T-helper 2 cell treated with Interferon-gamma antibody and Interleukin-4, amounts not matched to agents 5 μg/mL and 100 μg/mL, for 36 hours (primary cell): Measurements from ENCODE around the gene GPR39.

ENCODE experiments used
- DNase-seq: peaks from one replicate; pipeline ENCODE4 v3.0.0; 2021; ENCODE audit warnings: low spot score
- H3K27ac Mint-ChIP-seq: one replicate; pipeline ENCODE4 v1.8.0; 2021; ENCODE audit warnings: mild to moderate bottlenecking, mixed read lengths
- H3K27me3 Mint-ChIP-seq: one replicate; pipeline ENCODE4 v1.8.0; 2021; ENCODE audit warnings: low read depth, mixed read lengths
- H3K36me3 Mint-ChIP-seq: one replicate; pipeline ENCODE4 v1.8.0; 2021; ENCODE audit warnings: low read depth, mixed read lengths
- H3K4me1 Mint-ChIP-seq: one replicate; pipeline ENCODE4 v1.8.0; 2021; ENCODE audit warnings: low read depth, mixed read lengths
- H3K4me3 Mint-ChIP-seq: one replicate; pipeline ENCODE4 v1.8.0; 2022; ENCODE audit warnings: mild to moderate bottlenecking, moderate library complexity, mixed read lengths
- H3K9me3 Mint-ChIP-seq: one replicate; pipeline ENCODE4 v1.8.0; 2021; ENCODE audit warnings: mixed read lengths

The GPR39 gene

GRCh38 chr2:132636346-132636745 lies 219.7 kb downstream of the GPR39 start:
- Mint-ChIP-seq H3K27me3 (no peaks in the 10 kb centered on the region), H3K4me1 (no peaks in the 10 kb centered on the region), H3K27ac (no peak overlapping the region)

GRCh38 chr2:132638313-132639040 lies 221.9 kb downstream of the GPR39 start:
- DNase-seq: no peak
- H3K27me3 Mint-ChIP-seq: no peaks in the 10 kb centered on the region
- H3K4me3 Mint-ChIP-seq: no peak overlapping the region
- no peaks in the 10 kb centered on the region for H3K9me3 Mint-ChIP-seq
- no peaks in the 10 kb centered on the region for H3K36me3 Mint-ChIP-seq
- H3K27ac Mint-ChIP-seq: no peak overlapping the region
- no peaks in the 10 kb centered on the region for H3K4me1 Mint-ChIP-seq

More at GRCh38 chr2:132636346-132636745, 219.7 kb downstream of the GPR39 start:
- DNase-seq: no peak
- no peaks in the 10 kb centered on the region for H3K36me3 Mint-ChIP-seq
- no peaks in the 10 kb centered on the region for H3K9me3 Mint-ChIP-seq
- no peak overlapping the region for H3K4me3 Mint-ChIP-seq

DNA sequence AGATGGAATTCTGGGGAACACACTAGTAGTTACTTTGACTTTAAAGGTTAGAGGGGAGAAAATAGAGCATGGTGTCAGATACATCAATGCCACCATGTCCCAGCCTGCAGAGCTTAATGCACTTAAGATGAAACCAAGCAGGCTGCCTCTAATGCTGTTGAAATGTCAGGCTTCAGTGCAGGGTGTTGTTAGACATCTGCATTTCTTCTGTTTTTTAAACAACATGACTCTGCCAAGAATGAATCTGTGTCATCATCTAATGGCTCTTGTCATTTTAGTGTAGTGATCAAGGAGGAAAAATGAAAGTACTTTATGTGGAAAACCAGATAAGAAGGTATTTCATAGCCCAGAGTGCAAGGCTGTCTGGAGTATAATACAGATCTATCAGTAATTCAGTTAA lies 223.5 kb downstream of the GPR39 start:
- Mint-ChIP-seq H3K4me1 (no peaks in the 10 kb centered on the region), H3K4me3 (no peak overlapping the region), H3K36me3 (no peaks in the 10 kb centered on the region), H3K27ac (no peak overlapping the region), H3K9me3 (no peaks in the 10 kb centered on the region), H3K27me3 (no peaks in the 10 kb centered on the region)
- no peak for DNase-seq

DNA sequence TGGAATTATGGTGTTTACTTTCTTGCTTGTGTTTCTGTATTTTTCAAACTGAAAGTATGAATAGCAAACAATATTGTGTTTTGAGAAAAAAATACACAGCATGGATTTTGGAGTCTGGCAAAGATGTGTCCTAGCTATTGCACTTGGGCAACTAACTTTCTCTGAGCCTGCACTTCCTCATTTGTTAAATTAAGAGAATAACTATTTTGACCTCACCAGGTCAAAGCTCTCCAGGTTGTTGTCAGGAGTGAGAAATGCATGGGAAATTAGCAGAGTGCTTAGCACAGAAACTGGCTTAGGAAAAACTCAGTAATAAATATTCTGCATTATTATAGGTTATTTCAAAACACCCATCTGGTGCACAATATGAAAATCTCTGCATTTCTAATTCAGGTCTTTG lies 225.2 kb downstream of the GPR39 start:
- Mint-ChIP-seq H3K4me1 (no peaks in the 10 kb centered on the region), H3K36me3 (no peaks in the 10 kb centered on the region), H3K9me3 (no peaks in the 10 kb centered on the region), H3K27ac (no peak overlapping the region), H3K27me3 (no peaks in the 10 kb centered on the region), H3K4me3 (no peak overlapping the region)
- no peak for DNase-seq

- Mint-ChIP-seq H3K4me3 (no peak overlapping the region), H3K4me1 (no peaks in the 10 kb centered on the region), H3K9me3 (no peaks in the 10 kb centered on the region), H3K36me3 (no peaks in the 10 kb centered on the region), H3K27me3 (no peaks in the 10 kb centered on the region), H3K27ac (no peak overlapping the region)
- DNase-seq: no peak
These were observed 225.8 kb downstream of the GPR39 start for GRCh38 chr2:132642415-132642814.

- Mint-ChIP-seq H3K4me3 (no peak overlapping the region), H3K4me1 (no peaks in the 10 kb centered on the region), H3K27ac (no peak overlapping the region), H3K9me3 (no peaks in the 10 kb centered on the region), H3K36me3 (no peaks in the 10 kb centered on the region), H3K27me3 (no peaks in the 10 kb centered on the region)
- no peak for DNase-seq
These were observed 228.6 kb downstream of the GPR39 start for GRCh38 chr2:132645176-132645575.

DNA sequence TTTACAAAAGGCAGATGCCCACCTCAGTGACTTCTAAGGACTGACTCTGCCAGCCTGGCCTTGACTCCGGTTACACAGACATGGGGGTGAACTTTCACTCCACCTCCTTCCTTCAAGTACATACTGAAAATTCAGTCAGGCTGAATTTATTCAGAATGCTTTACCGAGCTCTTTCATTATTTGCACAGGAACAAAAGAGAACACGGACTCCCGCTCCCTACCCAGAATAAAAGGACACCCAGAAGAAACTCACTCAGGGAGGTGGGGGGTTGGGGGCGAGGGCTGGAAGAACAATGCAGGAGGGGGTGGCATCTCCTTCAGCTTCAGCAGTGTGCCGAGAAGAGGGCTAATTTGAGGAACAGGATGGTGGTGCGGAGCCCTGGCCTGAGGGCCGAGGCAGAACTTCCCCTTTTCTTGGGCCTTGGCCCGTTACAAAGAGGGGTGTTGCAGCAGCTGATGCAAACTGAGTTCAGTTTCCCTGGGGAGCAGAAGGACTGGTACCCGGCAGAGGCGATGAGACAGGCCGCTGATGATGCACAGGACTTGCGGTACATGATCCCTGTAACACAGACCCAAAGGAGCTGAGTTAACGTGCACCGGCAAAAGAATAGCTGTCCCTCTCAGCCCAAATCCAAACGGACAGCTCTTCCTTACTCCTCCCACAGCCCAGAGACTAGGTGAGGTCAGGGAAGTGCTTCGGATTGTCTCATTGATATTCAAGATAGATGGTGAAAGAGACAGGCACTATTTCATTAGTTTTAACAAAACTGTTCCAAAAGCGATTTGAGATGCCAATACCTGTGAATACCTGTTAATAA lies 229.3 kb downstream of the GPR39 start:
- no peak overlapping the region for H3K27ac Mint-ChIP-seq

DNA sequence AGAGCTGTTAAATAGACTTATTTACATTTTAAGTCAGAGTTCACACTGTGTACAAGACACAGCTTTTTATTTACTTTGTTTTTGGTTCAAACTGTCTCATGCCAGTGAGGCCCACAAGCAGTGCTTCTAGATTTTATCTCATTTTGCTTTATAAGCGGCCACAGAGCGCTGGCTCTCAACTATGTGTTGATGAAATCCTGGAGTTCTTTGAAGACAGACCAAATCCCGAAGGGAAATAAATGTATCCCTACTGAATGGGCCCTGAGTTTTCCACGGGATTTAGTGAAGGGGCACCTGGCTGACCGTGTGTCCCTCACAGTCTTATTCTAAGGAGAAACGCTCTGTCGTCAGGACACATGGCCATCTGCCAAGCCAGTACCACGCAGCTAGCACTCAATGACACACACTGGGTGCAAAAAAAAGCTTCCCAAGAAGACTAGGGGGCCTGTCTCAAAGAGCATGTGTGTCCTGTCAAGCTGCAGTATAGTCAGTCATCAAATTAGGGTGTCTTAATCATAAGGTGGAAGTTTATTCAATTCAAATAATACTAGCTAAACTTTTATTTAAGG lies 230.0 kb downstream of the GPR39 start:
- no peaks in the 10 kb centered on the region for H3K36me3 Mint-ChIP-seq
- no peak overlapping the region for H3K4me3 Mint-ChIP-seq
- no peak overlapping the region for H3K27ac Mint-ChIP-seq
- H3K27me3 Mint-ChIP-seq: no peaks in the 10 kb centered on the region
- H3K4me1 Mint-ChIP-seq: no peaks in the 10 kb centered on the region
- no peaks in the 10 kb centered on the region for H3K9me3 Mint-ChIP-seq
- no peak for DNase-seq

More for the DNA sequence above, 229.3 kb downstream of the GPR39 start:
- Mint-ChIP-seq H3K27me3 (no peaks in the 10 kb centered on the region), H3K36me3 (no peaks in the 10 kb centered on the region), H3K4me3 (no peak overlapping the region), H3K4me1 (no peaks in the 10 kb centered on the region), H3K9me3 (no peaks in the 10 kb centered on the region)
- DNase-seq: no peak

GRCh38 chr2:132651115-132652045 lies 234.8 kb downstream of the GPR39 start:
- Mint-ChIP-seq H3K4me3 (no peak overlapping the region), H3K9me3 (no peaks in the 10 kb centered on the region), H3K4me1 (no peaks in the 10 kb centered on the region), H3K36me3 (no peaks in the 10 kb centered on the region), H3K27me3 (no peaks in the 10 kb centered on the region), H3K27ac (no peak overlapping the region)
- no peak for DNase-seq

GRCh38 chr2:132652474-132652873 lies 235.9 kb downstream of the GPR39 start:
- Mint-ChIP-seq H3K27ac (no peak overlapping the region), H3K4me1 (no peaks in the 10 kb centered on the region), H3K4me3 (no peak overlapping the region), H3K36me3 (no peaks in the 10 kb centered on the region), H3K9me3 (no peaks in the 10 kb centered on the region), H3K27me3 (no peaks in the 10 kb centered on the region)
- no peak for DNase-seq

DNA sequence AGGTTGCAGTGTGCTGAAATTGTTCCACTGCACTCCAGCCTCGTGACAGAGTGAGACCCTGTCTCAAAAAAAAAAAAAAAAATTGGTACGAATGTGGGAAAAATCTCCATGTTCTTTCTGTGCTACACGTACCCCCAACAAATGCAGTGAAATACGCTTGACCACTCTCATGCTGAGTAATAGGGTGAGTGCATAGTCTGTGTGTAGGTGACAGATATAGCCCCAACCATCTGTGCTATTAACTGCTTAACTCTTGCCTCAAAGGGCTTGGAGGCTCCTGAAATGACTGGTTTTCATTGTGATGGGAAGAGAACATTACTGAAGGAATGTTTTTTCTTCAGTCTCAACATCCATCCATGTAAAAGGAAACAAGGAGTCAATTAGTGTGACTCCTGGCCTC lies 237.7 kb downstream of the GPR39 start:
- Mint-ChIP-seq H3K4me1 (no peaks in the 10 kb centered on the region), H3K9me3 (no peaks in the 10 kb centered on the region), H3K4me3 (no peak overlapping the region), H3K27ac (no peak overlapping the region), H3K27me3 (no peaks in the 10 kb centered on the region), H3K36me3 (no peaks in the 10 kb centered on the region)
- DNase-seq: no peak

- no peak overlapping the region for H3K27ac Mint-ChIP-seq
- H3K4me3 Mint-ChIP-seq: no peak overlapping the region
- no peaks in the 10 kb centered on the region for H3K36me3 Mint-ChIP-seq
- H3K4me1 Mint-ChIP-seq: no peaks in the 10 kb centered on the region
- DNase-seq: no peak
- no peaks in the 10 kb centered on the region for H3K9me3 Mint-ChIP-seq
- H3K27me3 Mint-ChIP-seq: no peaks in the 10 kb centered on the region
These were observed 238.4 kb downstream of the GPR39 start for GRCh38 chr2:132654968-132655367.

- Mint-ChIP-seq H3K4me1 (no peaks in the 10 kb centered on the region), H3K9me3 (no peaks in the 10 kb centered on the region), H3K36me3 (no peaks in the 10 kb centered on the region), H3K27me3 (no peaks in the 10 kb centered on the region), H3K4me3 (no peak overlapping the region), H3K27ac (no peak overlapping the region)
- DNase-seq: no peak
These were observed 239.8 kb downstream of the GPR39 start for GRCh38 chr2:132656266-132656975.
